IMR-90 (cell line): ENCODE measurements around the gene ZNF385B. TPM values are rescaled to one million over a fixed set of nuclear protein-coding genes. Genes with fewer than 3 reads are reported as not detected.

Source experiments
- ATAC-seq: fragments of 200-7000 bp; cut with Tn5 transposase; 2 replicates; pipeline ENCODE4 v1.9.1; 2020; ENCODE audit warnings: low read depth, mild to moderate bottlenecking, moderate library complexity
- BruUV-seq: library from RNA; stranded (reverse); fragments of 400-500 nt; replicated peaks from 2 replicates; lab custom pipeline; 2021; lab: Mats Ljungman, UMichigan
- CTCF ChIA-PET: fragments of 300-600 bp; formaldehyde crosslinking; extraction: SDS; loops from one replicate; lab custom pipeline; 2021; ENCODE audit warnings: antibody characterized with exemption; lab: Yijun Ruan, JAX
- POLR2A ChIA-PET: fragments of 300-600 bp; sonication (Branson Sonifier 250); formaldehyde crosslinking; loops from one replicate; lab custom pipeline; 2022; ENCODE audit warnings: antibody characterized with exemption; ENCODE audit not compliant: unreplicated experiment; lab: Charles Lee
- DNase-seq: peaks from one replicate; pipeline ENCODE4 v3.0.0; 2013
- H2AFZ ChIP-seq: replicated peaks from 2 replicates; pipeline ENCODE3; 2013; ENCODE audit warnings: low read length, mild to moderate bottlenecking; ENCODE audit not compliant: poor library complexity
- H2AK5ac ChIP-seq: 2 replicates; pipeline ENCODE4 v1.6.1; 2013; ENCODE audit warnings: low read depth, low read length, inconsistent platforms
- H2AK9ac ChIP-seq: replicated peaks from 2 replicates; pipeline ENCODE3; 2013; ENCODE audit warnings: mild to moderate bottlenecking, low read depth, low read length, moderate library complexity; ENCODE audit not compliant: poor library complexity
- H2BK120ac ChIP-seq: 2 replicates; pipeline ENCODE4 v1.6.1; 2013; ENCODE audit warnings: low read depth, low read length, inconsistent platforms
- H2BK15ac ChIP-seq: 3 replicates; pipeline ENCODE4 v1.6.1; 2013; ENCODE audit warnings: low read depth, low read length, inconsistent platforms
- H2BK20ac ChIP-seq: 2 replicates; pipeline ENCODE4 v1.6.1; 2013; ENCODE audit warnings: low read depth, mild to moderate bottlenecking, inconsistent platforms, low read length, moderate library complexity
- H2BK5ac ChIP-seq: 2 replicates; pipeline ENCODE4 v1.6.1; 2013; ENCODE audit warnings: mild to moderate bottlenecking, low read depth, low read length, inconsistent platforms; ENCODE audit not compliant: poor library complexity, severe bottlenecking
- H3K14ac ChIP-seq: replicated peaks from 2 replicates; pipeline ENCODE4 v1.6.1; 2013; ENCODE audit warnings: low read depth, low read length, inconsistent platforms
- H3K18ac ChIP-seq: 2 replicates; pipeline ENCODE4 v1.6.1; 2013; ENCODE audit warnings: low read depth, low read length, control low read depth
- H3K23ac ChIP-seq: 2 replicates; pipeline ENCODE4 v1.6.1; 2013; ENCODE audit warnings: low read depth, low read length, inconsistent platforms
- H3K27ac ChIP-seq: 2 replicates; pipeline ENCODE4 v1.5.1; 2013; ENCODE audit warnings: mild to moderate bottlenecking, control low read depth, low read length; ENCODE audit not compliant: insufficient read depth
- H3K27me3 ChIP-seq: 2 replicates; pipeline ENCODE4 v1.6.1; 2013; ENCODE audit warnings: low read length; ENCODE audit not compliant: control insufficient read depth, insufficient read depth
- H3K36me3 ChIP-seq: 2 replicates; pipeline ENCODE4 v1.6.1; 2013; ENCODE audit warnings: low read length, mixed read lengths; ENCODE audit not compliant: control insufficient read depth, insufficient read depth
- H3K4ac ChIP-seq: 2 replicates; pipeline ENCODE4 v1.6.1; 2013; ENCODE audit warnings: low read depth, low read length, inconsistent platforms
- H3K4me1 ChIP-seq: 2 replicates; pipeline ENCODE4 v1.6.1; 2013; ENCODE audit warnings: low read length, mixed read lengths; ENCODE audit not compliant: control insufficient read depth, insufficient read depth
- H3K4me2 ChIP-seq: 2 replicates; pipeline ENCODE4 v1.6.1; 2013; ENCODE audit warnings: low read depth, mild to moderate bottlenecking, control low read depth, low read length, moderate library complexity
- H3K4me3 ChIP-seq: 2 replicates; pipeline ENCODE4 v1.5.1; 2013; ENCODE audit warnings: low read depth, mild to moderate bottlenecking, control low read depth, low read length, moderate library complexity; ENCODE audit not compliant: insufficient read depth
- H3K56ac ChIP-seq: 2 replicates; pipeline ENCODE4 v1.6.1; 2013; ENCODE audit warnings: low read length, inconsistent platforms; ENCODE audit not compliant: insufficient read depth; ENCODE audit errors: extremely low read depth
- H3K79me1 ChIP-seq, 2 experiments: 2 replicates each; pipeline ENCODE4 v1.6.1; 2013; ENCODE audit warnings: low read length in 2 of 2, inconsistent platforms in 1 of 2, low read depth in 1 of 2
- H3K9ac ChIP-seq: 2 replicates; pipeline ENCODE4 v1.6.1; 2013; ENCODE audit warnings: low read depth, low read length, control low read depth
- H3K9me1 ChIP-seq: 2 replicates; pipeline ENCODE4 v1.6.1; 2013; ENCODE audit warnings: low read length, inconsistent platforms; ENCODE audit not compliant: insufficient read depth
- H3K9me3 ChIP-seq: 2 replicates; pipeline ENCODE4 v1.6.1; 2013; ENCODE audit warnings: low read length; ENCODE audit not compliant: control insufficient read depth, insufficient read depth
- H4K20me1 ChIP-seq: 2 replicates; pipeline ENCODE4 v1.6.1; 2013; ENCODE audit warnings: low read length, inconsistent platforms; ENCODE audit not compliant: insufficient read depth
- H4K5ac ChIP-seq: 2 replicates; pipeline ENCODE4 v1.6.1; 2013; ENCODE audit warnings: mild to moderate bottlenecking, low read depth, low read length, control low read depth
- H4K8ac ChIP-seq, 2 experiments: 2 replicates each; pipeline ENCODE4 v1.6.1; 2013; ENCODE audit warnings: low read depth in 2 of 2, low read length in 2 of 2, control low read depth in 1 of 2, inconsistent platforms in 1 of 2
- H4K91ac ChIP-seq: 2 replicates; pipeline ENCODE4 v1.6.1; 2013; ENCODE audit warnings: low read depth, low read length, inconsistent platforms; ENCODE audit not compliant: insufficient read depth
- BHLHE40 ChIP-seq: fragments of 150-350 bp; IDR thresholded peaks from 2 replicates; pipeline ENCODE4 v1.6.1; 2016; ENCODE audit warnings: mild to moderate bottlenecking, low read depth, low read length
- CEBPB ChIP-seq: IDR thresholded peaks from 2 replicates; pipeline ENCODE4 v1.6.1; 2012; ENCODE audit warnings: low read depth, low read length, improper control_type of control experiment
- CHD1 ChIP-seq: IDR thresholded peaks from 2 replicates; pipeline ENCODE4 v1.6.1; 2012; ENCODE audit warnings: low read depth, low read length, improper control_type of control experiment
- CTCF ChIP-seq: conservative IDR thresholded peaks from 2 replicates; pipeline ENCODE4 v1.5.1; 2012; ENCODE audit warnings: mild to moderate bottlenecking, low read depth, low read length, improper control_type of control experiment
- ELK1 ChIP-seq: fragments of 150-350 bp; IDR thresholded peaks from 2 replicates; pipeline ENCODE4 v1.6.1; 2016; ENCODE audit warnings: low read depth, mild to moderate bottlenecking, low read length, moderate library complexity, borderline replicate concordance
- FOS ChIP-seq: fragments of 150-350 bp; IDR thresholded peaks from 2 replicates; pipeline ENCODE4 v1.6.1; 2016; ENCODE audit warnings: low read depth, low read length
- MAFK ChIP-seq: IDR thresholded peaks from 2 replicates; pipeline ENCODE4 v1.6.1; 2012; ENCODE audit warnings: low read depth, low read length, improper control_type of control experiment
- MAZ ChIP-seq: IDR thresholded peaks from 2 replicates; pipeline ENCODE4 v1.6.1; 2012; ENCODE audit warnings: low read depth, mild to moderate bottlenecking, low read length, improper control_type of control experiment, moderate library complexity, borderline replicate concordance
- MXI1 ChIP-seq: IDR thresholded peaks from 2 replicates; pipeline ENCODE4 v1.6.1; 2012; ENCODE audit warnings: low read depth, mild to moderate bottlenecking, low read length, moderate library complexity, borderline replicate concordance
- NFE2L2 ChIP-seq: fragments of 150-350 bp; IDR thresholded peaks from 2 replicates; pipeline ENCODE4 v1.6.1; 2016; ENCODE audit warnings: low read depth, mild to moderate bottlenecking, low read length
- POLR2A ChIP-seq: IDR thresholded peaks from 2 replicates; pipeline ENCODE4 v1.6.1; 2012; ENCODE audit warnings: mild to moderate bottlenecking, low read depth, low read length
- RAD21 ChIP-seq: IDR thresholded peaks from 2 replicates; pipeline ENCODE4 v1.6.1; 2012; ENCODE audit warnings: low read length, improper control_type of control experiment
- RCOR1 ChIP-seq: IDR thresholded peaks from 2 replicates; pipeline ENCODE4 v1.6.1; 2012; ENCODE audit warnings: mild to moderate bottlenecking, low read length, improper control_type of control experiment; ENCODE audit not compliant: insufficient replicate concordance
- RFX5 ChIP-seq: IDR thresholded peaks from 2 replicates; pipeline ENCODE4 v1.8.0; 2012; ENCODE audit warnings: low read depth, mild to moderate bottlenecking, low read length, moderate library complexity
- SMC3 ChIP-seq: fragments of 150-350 bp; IDR thresholded peaks from 2 replicates; pipeline ENCODE4 v1.6.1; 2016; ENCODE audit warnings: low read depth, mild to moderate bottlenecking, antibody characterized with exemption, low read length, moderate library complexity
- WGBS, 2 experiments: methylation state at CpG; one replicate each; pipeline versions ENCODE4 v1.1.5 to v1.1.7; 2013; ENCODE audit warnings: missing lambda C conversion rate in 2 of 2; ENCODE audit not compliant: insufficient read length in 1 of 2; ENCODE audit errors: extremely low coverage in 2 of 2; 5-methylcytosine and 5-hydroxymethylcytosine counted together
- dilution Hi-C: fragments of 300-500 bp; cut with HindIII; formaldehyde crosslinking; loops from one replicate; pipeline ENCODE4 v1.14.3; 2018; ENCODE audit warnings: low sequenced_read_pairs; ENCODE audit not compliant: unreplicated experiment
- in situ Hi-C: fragments of 300-500 bp; cut with MboI; formaldehyde crosslinking; loops from 3 replicates; pipeline ENCODE4 v1.14.3; 2019; ENCODE audit warnings: low sequenced_read_pairs, inconsistent platforms, mixed read lengths
- intact Hi-C: fragments of 100-400 bp; cut with micrococcal nuclease; formaldehyde crosslinking; loops from 2 replicates; pipeline ENCODE4 v1.10.0; 2022
- polyA plus RNA-seq, 3 experiments: library from polyadenylated mRNA; depleted of rRNA; stranded (reverse); fragments of >200 nt; gene quantifications; 2 replicates each; pipeline ENCODE4 v1.2.3, GENCODE V29; 2012; ENCODE audit warnings: low replicate concordance in 1 of 3
- total RNA-seq: library from RNA; depleted of rRNA; stranded (reverse); fragments of >200 nt; gene quantifications from 2 replicates; pipeline ENCODE4 v1.2.3, GENCODE V29; 2012

The ZNF385B gene
- total and polyA plus RNA-seq, 2 of the 4 experiments (the other 2 are of a cell fraction) = not detected

GRCh38 chr2:179664972-179665812 is 196.2 kb downstream of the ZNF385B start:
- no peak for DNase-seq
- in situ Hi-C loops = no loop called here
- TF ChIP-seq RFX5 (no peak), SMC3 (no peak), FOS (no peak), CHD1 (no peak), ELK1 (no peak), MAFK (no peak), MXI1 (no peak), BHLHE40 (no peak), CEBPB (no peak), POLR2A (no peak), MAZ (no peak), NFE2L2 (no peak), CTCF (no peak), RAD21 (no peak), RCOR1 (no peak)

More at GRCh38 chr2:179664972-179665812, 196.2 kb downstream of the ZNF385B start:
- Histone ChIP-seq H3K27ac (no peak overlapping the region), H2AK5ac (no peak overlapping the region), H3K4me2 (no peak overlapping the region), H3K79me1 (no peaks in the 10 kb centered on the region), H3K23ac (no peak overlapping the region), H3K4me1 (no peaks in the 10 kb centered on the region), H3K4me3 (no peak overlapping the region), H2BK20ac (no peak overlapping the region), H3K36me3 (no peaks in the 10 kb centered on the region), H3K9me1 (no peaks in the 10 kb centered on the region), H4K5ac (no peak overlapping the region), H3K14ac (no peak overlapping the region), H3K9me3 (no peaks in the 10 kb centered on the region), H4K8ac (no peak overlapping the region), H2AFZ (no peak overlapping the region), H4K20me1 (no peaks in the 10 kb centered on the region), H3K18ac (no peak overlapping the region), H4K91ac (no peak overlapping the region), H3K9ac (no peak overlapping the region), H2AK9ac (no peak overlapping the region), H3K27me3 (no peaks in the 10 kb centered on the region), H3K56ac (no peak overlapping the region), H3K4ac (no peak overlapping the region), H2BK15ac (no peak overlapping the region), H2BK5ac (no peak overlapping the region), H2BK120ac (no peak overlapping the region)
- intact Hi-C loops (no loop called here), dilution Hi-C loops (no loop called here)
- no TSS peak for BruUV-seq
- ChIA-PET CTCF (interaction anchor here (0.6 kb wide), 1 partner anchor 39 kb away, joined by 3 read pairs; no protein-coding TSS in a partner anchor), POLR2A (no interaction called here)
- no peak for ATAC-seq
- 94% methylated on average over 6 of the region's 12 CpGs; no CpG with 5 or more reads in 1 of the 2 experiments for WGBS, 2 experiments
